HG02970 (cell line): ENCODE results near the gene SPAG8.

Experiments used
- ATAC-seq: cut with Tn5 transposase; IDR thresholded peaks from one replicate; pipeline ENCODE4 v1.9.1; 2021; ENCODE audit warnings: mild to moderate bottlenecking, moderate library complexity, moderate number of reproducible peaks; ENCODE audit not compliant: unreplicated experiment, low FRiP score

The SPAG8 gene

GRCh38 chr9:35781066-35781465 is 31.0 kb downstream of the SPAG8 start:
- ATAC-seq: no peak

DNA sequence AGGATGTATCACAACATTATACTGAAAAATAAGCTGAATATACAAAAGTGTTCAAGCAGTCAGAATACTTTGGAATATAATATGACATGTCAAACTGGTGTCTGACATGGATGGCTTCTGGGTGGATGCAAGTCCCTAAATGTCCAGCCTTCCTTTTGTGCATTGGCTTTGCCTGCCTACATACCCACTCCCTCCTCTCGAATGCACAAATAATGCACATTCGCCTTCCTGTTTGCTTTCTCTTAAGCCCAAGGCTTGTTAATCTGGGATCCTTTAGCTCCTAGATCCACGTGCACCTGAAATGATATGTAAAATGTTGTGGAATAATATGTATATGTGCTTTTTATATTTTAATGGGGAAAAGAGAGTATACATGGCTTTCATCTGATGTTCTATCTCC is 33.6 kb downstream of the SPAG8 start:
- no peak for ATAC-seq

- ATAC-seq: no peak
Observed at GRCh38 chr9:35776018-35776417, 36.0 kb downstream of the SPAG8 start.

GRCh38 chr9:35774907-35775635 is 37.0 kb downstream of the SPAG8 start:
- no peak for ATAC-seq

DNA sequence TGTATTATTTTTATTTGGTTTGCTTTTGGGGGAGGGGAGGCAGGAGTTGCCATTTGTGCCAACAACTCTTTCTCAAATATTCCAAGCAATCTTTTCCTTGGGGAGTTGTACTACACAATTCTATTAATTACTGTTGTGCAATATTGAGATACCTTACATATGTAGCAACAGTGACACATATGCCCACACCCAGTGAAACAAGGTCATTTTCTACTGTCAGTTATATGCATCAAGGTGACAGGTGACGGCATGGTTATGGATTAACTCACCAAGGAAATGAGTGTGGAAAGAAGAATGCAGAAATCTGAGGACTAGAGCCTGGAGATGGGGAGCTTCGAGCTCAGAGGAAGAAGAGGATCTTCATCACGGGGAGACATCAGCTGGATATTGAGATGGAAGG is 40.1 kb downstream of the SPAG8 start:
- ATAC-seq: no peak

GRCh38 chr9:35771534-35771933 is 40.5 kb downstream of the SPAG8 start:
- no peak for ATAC-seq

DNA sequence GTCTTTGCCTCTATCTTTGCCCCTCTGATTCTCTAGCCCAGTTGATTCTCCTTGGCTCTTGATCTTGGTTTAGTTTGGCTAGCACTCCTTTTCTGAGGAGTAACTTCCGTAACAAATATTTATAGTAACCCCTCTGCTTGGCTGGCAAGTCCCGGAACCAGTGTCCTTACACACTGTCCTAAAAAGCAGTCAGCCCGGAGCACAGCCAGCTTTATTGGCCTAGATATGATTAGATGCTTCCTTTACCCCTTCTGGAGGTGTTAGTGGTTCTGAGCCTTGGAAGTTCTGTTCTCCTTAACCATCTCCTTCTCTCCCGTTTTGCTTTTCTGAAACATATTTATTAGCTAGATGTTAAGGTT is 41.0 kb downstream of the SPAG8 start:
- no peak for ATAC-seq

- ATAC-seq: no peak
Observed at GRCh38 chr9:35769763-35770162, 42.3 kb downstream of the SPAG8 start.

GRCh38 chr9:35767458-35767857 is 44.6 kb downstream of the SPAG8 start:
- no peak for ATAC-seq

DNA sequence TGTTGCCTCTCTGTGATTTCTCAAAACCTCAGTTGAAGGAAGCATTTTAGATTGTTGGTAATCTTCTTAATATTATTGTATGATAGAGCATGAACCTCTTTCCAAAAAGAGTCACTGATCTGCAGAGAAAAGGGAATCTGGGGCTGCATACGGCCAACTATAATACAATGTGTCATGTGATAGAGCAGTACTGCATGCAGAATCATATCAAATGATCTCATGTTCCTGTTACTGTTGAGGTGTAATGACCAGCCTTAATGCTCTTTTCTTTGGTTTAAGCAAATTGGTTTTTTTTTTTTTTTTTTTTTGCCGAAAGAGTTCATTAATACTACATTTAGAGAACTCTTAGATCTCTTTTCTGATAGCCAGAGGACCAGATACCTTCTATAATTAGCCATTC is 45.1 kb downstream of the SPAG8 start:
- ATAC-seq: no peak

DNA sequence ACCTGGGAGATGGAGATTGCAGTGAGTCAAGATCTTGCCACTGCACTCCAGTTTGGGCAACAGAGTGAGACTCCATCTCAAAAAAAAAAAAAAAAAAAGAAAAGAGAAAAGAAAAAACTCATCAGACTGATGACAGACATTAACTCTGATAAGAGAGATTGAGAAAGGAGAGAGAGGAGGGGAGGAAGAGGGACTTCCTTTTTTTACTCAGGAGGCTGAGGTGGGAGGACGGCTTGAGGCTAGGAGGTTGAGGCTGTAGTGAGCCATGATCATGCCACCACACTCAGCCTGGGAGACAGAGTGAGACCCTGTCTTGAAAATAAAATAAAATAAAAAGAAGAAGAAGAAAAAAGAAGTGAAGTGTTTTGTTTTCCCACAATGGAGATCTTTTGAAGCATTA is 48.3 kb downstream of the SPAG8 start:
- ATAC-seq: no peak

DNA sequence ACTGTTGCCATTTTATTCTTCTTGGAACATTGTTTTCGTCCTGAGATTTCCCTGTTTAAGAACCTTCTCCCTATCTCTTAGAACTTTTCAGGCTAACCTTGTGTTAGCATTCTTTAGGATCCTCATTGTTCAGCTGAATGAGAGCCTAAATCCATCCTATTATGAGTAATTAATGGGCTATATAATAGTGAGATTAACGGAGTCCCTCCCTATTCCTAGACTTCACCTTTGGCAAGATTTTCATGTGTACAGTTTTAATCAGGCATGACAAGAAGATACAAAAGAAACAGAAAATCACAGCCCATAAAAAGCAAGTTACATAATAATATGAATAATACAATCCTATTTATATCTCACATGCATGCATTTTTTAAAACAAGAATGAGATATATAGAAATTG is 48.9 kb downstream of the SPAG8 start:
- ATAC-seq: no peak

GRCh38 chr9:35760651-35761050 is 51.4 kb downstream of the SPAG8 start:
- ATAC-seq: no peak

GRCh38 chr9:35759795-35760194 is 52.3 kb downstream of the SPAG8 start:
- no peak for ATAC-seq
